Vagina (tissue), 2 donors: Measurements from ENCODE around the gene ATP5PO.

Source experiments
- CTCF ChIP-seq, 3 experiments: fragments of 450-650 bp in 2 of 3; fragments of 200-600 bp in 1 of 3; sonication (generic) in 1 of 3; IDR thresholded peaks; one replicate each; pipeline ENCODE4 v1.5.1; 2017 to 2019; ENCODE audit warnings: antibody characterized with exemption in 3 of 3, mild to moderate bottlenecking in 2 of 3, moderate library complexity in 2 of 3
- POLR2A ChIP-seq, 2 donors: fragments of 450-650 bp; IDR thresholded peaks; one replicate each; pipeline ENCODE4 v1.6.1; 2017; ENCODE audit warnings: antibody characterized with exemption in 2 of 2, mild to moderate bottlenecking in 2 of 2, moderate library complexity in 2 of 2
- POLR2AphosphoS5 ChIP-seq, 2 donors: sonication (generic); formaldehyde crosslinking; IDR thresholded peaks; one replicate each; pipeline ENCODE4 v1.9.0; 2017; ENCODE audit warnings: antibody characterized with exemption in 2 of 2, mild to moderate bottlenecking in 2 of 2, low read depth in 1 of 2; ENCODE audit not compliant: insufficient read depth in 1 of 2

- no peak for TF ChIP-seq CTCF (IDR thresholded peaks at IDR 0.05)
- TF ChIP-seq POLR2A (IDR thresholded peaks at IDR 0.05) = no peak
- no peak for TF ChIP-seq POLR2AphosphoS5 (IDR thresholded peaks at IDR 0.05; ENCODE audit: insufficient read depth in 1 of 2, low read depth in 1 of 2)
These were observed 5.8 kb downstream of the ATP5PO start for GRCh38 chr21:33909756-33910155.
